AG09319 (cell line): ENCODE results near the gene SEMA3G.
A peak's percentile ranks its signal among the peaks of the same experiment; 100 is the strongest.

Source experiments
- DNase-seq: peaks from one replicate; pipeline ENCODE4 v3.0.0-alpha.2; 2010; ENCODE audit warnings: low read depth; ENCODE audit errors: extremely low read depth
- CTCF ChIP-seq: IDR thresholded peaks from 2 replicates; pipeline ENCODE4 v1.5.1; 2011; ENCODE audit warnings: low read depth, mild to moderate bottlenecking, inconsistent platforms, low read length, moderate library complexity

SEMA3G gene

GRCh38 chr3:52444860-52445793, at the start of gene SEMA3G:
Gene SEMA3G, minus strand, starts transcription at chr3:52445103. Its CDS starts 76 bp downstream, at chr3:52445027.
- TF ChIP-seq CTCF: peak; percentile 34
- DNase-seq: no peak

- no peak for TF ChIP-seq CTCF
- no peak for DNase-seq
These were observed 49.5 kb upstream of the SEMA3G start for GRCh38 chr3:52494445-52494844.

- DNase-seq: no peak
- no peak for TF ChIP-seq CTCF
These were observed 48.5 kb upstream of the SEMA3G start for GRCh38 chr3:52493232-52494017.

GRCh38 chr3:52492059-52492458, 47.2 kb upstream of the SEMA3G start:
- no peak for TF ChIP-seq CTCF
- DNase-seq: no peak

GRCh38 chr3:52490939-52491526, 46.1 kb upstream of the SEMA3G start:
- no peak for DNase-seq
- no peak for TF ChIP-seq CTCF

GRCh38 chr3:52490035-52490938, 45.4 kb upstream of the SEMA3G start:
- TF ChIP-seq CTCF: no peak
- no peak for DNase-seq
